Left colon (tissue), 2 donors: ENCODE measurements around the gene NRG3. TPM values are rescaled to one million over a fixed set of nuclear protein-coding genes. Genes with fewer than 3 reads are reported as not detected.
"Not testable (repeated sequence)": the region's sequence is repeated elsewhere in the genome, so short reads cannot be mapped to it uniquely, and the experiment has no call there.

Experiments
- ATAC-seq: fragments of 200-7000 bp; cut with Tn5 transposase; one replicate; pipeline ENCODE4 v1.9.1; 2020; ENCODE audit warnings: mild to moderate bottlenecking, moderate library complexity
- DNase-seq, 2 donors: peaks; one replicate each; pipeline ENCODE4 v3.0.0-alpha.2; 2020
- intact Hi-C, 2 donors: fragments of 100-400 bp; cut with DNase I in 1 of 2; cut with micrococcal nuclease in 1 of 2; formaldehyde crosslinking; loops; one replicate each; pipeline versions ENCODE4 v1.11.2 to v1.14.0; 2022; cut with DNase I, micrococcal nuclease
- total RNA-seq, 2 donors: library from RNA; stranded (reverse); fragmentation: NEBNext Ultra II Directional; extraction: Animal tissue kit (Norgen Biotek cat#: 25700); gene quantifications; one replicate each; pipeline ENCODE4 v1.2.1, GENCODE V29; 2021
- donor health status: DM: no; HTN: no; CAD: no.
- donor health status: DM: yes; HTN: yes; CAD: no.

Gene NRG3
- total RNA-seq, 2 donors from 2014 or later: 0.11 to 0.18 TPM

- intact Hi-C loops: no loop called here
- ATAC-seq (no peak), DNase-seq (no peak)
Measured at GRCh38 chr10:82938331-82938730, 1063.3 kb downstream of the NRG3 start.

- ATAC-seq (no peak), DNase-seq (no peak)
- intact Hi-C loops: no loop called here
Measured at GRCh38 chr10:82942286-82943099, 1067.5 kb downstream of the NRG3 start.

GRCh38 chr10:82943142-82943541, 1068.1 kb downstream of the NRG3 start:
- no peak for DNase-seq
- intact Hi-C loops: no loop called here
- no peak for ATAC-seq

- intact Hi-C loops: no loop called here
Measured at GRCh38 chr10:82949816-82950575, 1075.0 kb downstream of the NRG3 start.

GRCh38 chr10:82953331-82953730, 1078.3 kb downstream of the NRG3 start:
- intact Hi-C loops: no loop called here
- ATAC-seq: no peak
- no peak for DNase-seq

More at GRCh38 chr10:82949816-82950575, 1075.0 kb downstream of the NRG3 start:
- ATAC-seq (no peak), DNase-seq (no peak)

- ATAC-seq (no peak), DNase-seq (no peak)
- intact Hi-C loops: no loop called here
Measured at GRCh38 chr10:82953909-82954308, 1078.9 kb downstream of the NRG3 start.

- ATAC-seq, intact Hi-C loops: not testable (repeated sequence)
Measured at GRCh38 chr10:82960421-82961060, 1085.5 kb downstream of the NRG3 start.

GRCh38 chr10:82961864-82962263, 1086.9 kb downstream of the NRG3 start:
- ATAC-seq: no peak
- intact Hi-C loops: no loop called here
- DNase-seq: no peak

More at GRCh38 chr10:82960421-82961060, 1085.5 kb downstream of the NRG3 start:
- not testable (repeated sequence) for DNase-seq

- no peak for DNase-seq
- intact Hi-C loops: no loop called here
- ATAC-seq: no peak
Measured at GRCh38 chr10:82966130-82966529, 1091.1 kb downstream of the NRG3 start.

GRCh38 chr10:82968533-82968932, 1093.5 kb downstream of the NRG3 start:
- DNase-seq: no peak

GRCh38 chr10:82969405-82969804, 1094.4 kb downstream of the NRG3 start:
- ATAC-seq (no peak), DNase-seq (no peak)
- intact Hi-C loops: no loop called here

More at GRCh38 chr10:82968533-82968932, 1093.5 kb downstream of the NRG3 start:
- no peak for ATAC-seq
- intact Hi-C loops: no loop called here

- intact Hi-C loops: no loop called here
- DNase-seq (no peak), ATAC-seq (no peak)
Measured at GRCh38 chr10:82980321-82980720, 1105.3 kb downstream of the NRG3 start.

- DNase-seq: no peak
- intact Hi-C loops: no loop called here
- no peak for ATAC-seq
Measured at GRCh38 chr10:82981137-82981723, 1106.2 kb downstream of the NRG3 start.

GRCh38 chr10:82982110-82982608, 1107.2 kb downstream of the NRG3 start:
- ATAC-seq: no peak
- intact Hi-C loops: no loop called here
- no peak for DNase-seq

GRCh38 chr10:82986216-82986615, 1111.2 kb downstream of the NRG3 start:
- ATAC-seq (no peak), DNase-seq (no peak)
- intact Hi-C loops: no loop called here

GRCh38 chr10:83006479-83006878, 1131.5 kb downstream of the NRG3 start:
- DNase-seq, ATAC-seq, intact Hi-C loops: not testable (repeated sequence)

GRCh38 chr10:83007510-83007909, 1132.5 kb downstream of the NRG3 start:
- intact Hi-C loops: no loop called here
- DNase-seq (no peak), ATAC-seq (no peak)

- intact Hi-C loops: no loop called here
- ATAC-seq: no peak
- DNase-seq: no peak
Measured at GRCh38 chr10:83012866-83013265, 1137.9 kb downstream of the NRG3 start.
